GM18907 (cell line): ENCODE results near the gene APBB1IP.
"Not testable (repeated sequence)": the region's sequence is repeated elsewhere in the genome, so short reads cannot be mapped to it uniquely, and the experiment has no call there.

Experiments
- ATAC-seq: cut with Tn5 transposase; IDR thresholded peaks from one replicate; pipeline ENCODE4 v1.9.1; 2021; ENCODE audit warnings: mild to moderate bottlenecking, moderate library complexity; ENCODE audit not compliant: unreplicated experiment

The APBB1IP gene

GRCh38 chr10:26550774-26551526 is 112.8 kb downstream of the APBB1IP start:
- no peak for ATAC-seq

- ATAC-seq, result no peak
Observed at GRCh38 chr10:26554246-26554645, 116.1 kb downstream of the APBB1IP start.

GRCh38 chr10:26555719-26556368 is 117.7 kb downstream of the APBB1IP start:
- no peak for ATAC-seq

- ATAC-seq, result no peak
Observed at GRCh38 chr10:26556748-26557640, 118.9 kb downstream of the APBB1IP start.

- ATAC-seq, result no peak
Observed at GRCh38 chr10:26557641-26558014, 119.5 kb downstream of the APBB1IP start.

- ATAC-seq, result no peak
Observed at GRCh38 chr10:26566525-26567350, 128.6 kb downstream of the APBB1IP start.

GRCh38 chr10:26567351-26567721 is 129.2 kb downstream of the APBB1IP start:
- ATAC-seq, result no peak

GRCh38 chr10:26571655-26572054 is 133.5 kb downstream of the APBB1IP start:
- ATAC-seq, result no peak

GRCh38 chr10:26573674-26574073 is 135.5 kb downstream of the APBB1IP start:
- no peak for ATAC-seq

DNA sequence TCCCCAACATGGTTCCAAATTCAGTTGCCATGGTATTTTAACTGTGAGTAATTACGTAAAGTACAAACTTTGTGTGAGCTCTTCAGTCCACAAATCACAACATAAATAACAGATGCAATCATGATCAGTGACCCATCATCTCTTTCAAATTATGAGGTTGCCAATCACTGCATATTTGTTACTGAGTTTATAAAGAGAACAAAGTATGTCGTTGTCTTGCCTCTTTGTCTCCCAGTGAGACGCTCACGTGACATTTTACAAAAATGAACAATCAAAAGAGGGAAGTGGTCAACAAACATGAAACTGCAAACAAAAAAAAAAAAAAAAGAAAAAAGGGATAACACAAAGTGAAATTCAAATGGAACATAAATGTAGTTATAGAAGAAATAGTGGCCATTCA is 136.6 kb downstream of the APBB1IP start:
- peak; percentile 82 for ATAC-seq

- ATAC-seq, result not testable (repeated sequence)
Observed at GRCh38 chr10:26578371-26578770, 140.2 kb downstream of the APBB1IP start.

DNA sequence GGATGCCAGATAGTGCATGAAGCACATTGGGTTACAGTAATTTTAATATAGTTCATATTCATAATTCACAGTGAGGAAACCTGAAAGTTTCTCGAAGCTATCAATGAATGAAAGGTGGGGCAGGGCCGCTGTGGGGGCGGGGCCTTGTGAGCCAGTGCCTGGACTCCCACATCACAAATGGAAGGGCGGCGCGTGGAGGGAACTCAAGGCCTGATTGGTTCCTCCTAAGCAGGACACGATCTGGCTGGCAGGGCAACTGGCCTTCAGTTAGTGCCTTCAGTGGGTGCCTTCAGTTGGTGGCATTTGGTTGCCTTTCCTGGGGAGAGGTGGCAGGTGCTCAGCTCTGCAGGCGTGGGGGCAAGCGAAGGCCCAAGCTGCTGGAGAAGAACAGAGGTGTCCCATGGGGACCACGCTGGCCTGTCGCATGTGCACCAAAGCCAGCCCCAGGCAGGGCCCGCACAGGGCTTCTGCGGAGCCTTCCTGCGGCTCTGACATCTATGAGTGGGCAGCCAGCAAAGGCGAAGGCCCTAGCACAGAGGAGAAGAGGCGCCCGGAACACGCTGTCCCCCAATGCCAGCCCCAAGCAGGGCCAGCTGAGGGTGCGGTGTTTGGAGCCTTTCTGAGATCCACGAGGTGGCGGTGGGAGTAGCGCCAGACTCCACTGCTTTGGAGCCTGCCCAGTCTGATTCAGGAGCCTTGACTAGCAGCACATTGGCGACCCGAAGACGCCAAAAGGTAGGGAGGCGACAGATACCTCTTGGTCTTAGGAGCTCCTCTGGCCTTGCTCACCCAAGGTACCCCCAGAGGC is 141.3 kb downstream of the APBB1IP start:
- ATAC-seq, result no peak

DNA sequence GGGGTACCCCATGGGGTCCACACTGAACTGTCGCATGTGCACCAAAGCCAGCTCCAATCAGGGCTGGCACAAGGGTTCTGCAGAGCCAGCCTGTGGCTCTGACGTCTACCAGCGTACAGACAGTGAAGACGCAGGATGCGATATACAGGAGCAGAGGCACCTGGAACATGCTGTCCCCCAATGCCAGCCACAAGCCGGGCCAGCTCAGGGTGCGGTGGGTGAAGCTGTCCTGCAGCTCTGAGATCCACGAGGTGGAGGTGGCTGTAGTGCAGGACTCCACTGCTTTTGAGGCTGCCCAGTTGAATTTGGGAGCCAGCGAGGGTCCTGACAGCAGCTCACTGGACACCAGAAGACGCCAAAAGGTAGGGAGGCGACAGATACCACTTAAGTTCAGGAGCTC is 148.1 kb downstream of the APBB1IP start:
- ATAC-seq, result no peak

DNA sequence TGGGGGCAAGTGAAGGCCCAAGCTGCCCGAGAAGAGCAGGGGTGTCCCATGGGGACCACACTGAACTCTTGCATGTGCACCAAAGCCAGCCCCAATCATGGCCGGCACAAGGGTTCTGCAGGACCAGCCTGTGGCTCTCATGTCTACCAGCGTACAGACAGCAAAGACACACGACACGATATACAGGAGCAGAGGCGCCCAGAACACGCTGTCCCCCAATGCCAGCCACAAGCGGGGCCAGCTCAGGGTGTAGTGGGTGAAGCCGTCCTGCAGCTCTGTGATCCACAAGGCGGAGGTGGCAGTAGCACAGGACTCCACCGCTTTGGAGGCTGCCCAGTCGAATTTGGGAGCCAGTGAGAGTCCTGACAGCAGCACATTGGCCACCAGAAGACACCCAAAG is 150.5 kb downstream of the APBB1IP start:
- no peak for ATAC-seq

DNA sequence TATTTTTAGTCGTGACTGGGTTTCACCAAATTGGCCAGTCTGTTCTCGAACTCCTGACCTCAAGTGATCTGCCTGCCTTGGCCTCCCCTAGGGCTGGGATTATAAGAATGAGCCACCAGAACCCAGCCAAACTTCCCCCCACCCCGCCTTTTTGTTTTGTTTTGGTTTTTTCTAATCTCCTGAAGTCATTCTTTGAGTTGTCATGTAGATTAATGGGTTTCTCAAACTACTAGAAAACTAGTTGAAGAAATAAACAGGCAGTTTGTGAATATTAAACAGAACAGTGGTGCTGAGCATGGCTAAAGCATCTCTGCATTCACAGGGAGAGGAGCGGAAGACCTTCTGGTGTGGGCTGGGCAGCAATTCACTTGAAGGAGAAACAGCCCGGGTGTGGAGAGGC is 151.7 kb downstream of the APBB1IP start:
- ATAC-seq, result not testable (repeated sequence)

GRCh38 chr10:26593896-26594295 is 155.8 kb downstream of the APBB1IP start:
- no peak for ATAC-seq

- not testable (repeated sequence) for ATAC-seq
Observed at GRCh38 chr10:26603283-26603682, 165.1 kb downstream of the APBB1IP start.

GRCh38 chr10:26604320-26605093 is 166.4 kb downstream of the APBB1IP start:
- ATAC-seq, result not testable (repeated sequence)

DNA sequence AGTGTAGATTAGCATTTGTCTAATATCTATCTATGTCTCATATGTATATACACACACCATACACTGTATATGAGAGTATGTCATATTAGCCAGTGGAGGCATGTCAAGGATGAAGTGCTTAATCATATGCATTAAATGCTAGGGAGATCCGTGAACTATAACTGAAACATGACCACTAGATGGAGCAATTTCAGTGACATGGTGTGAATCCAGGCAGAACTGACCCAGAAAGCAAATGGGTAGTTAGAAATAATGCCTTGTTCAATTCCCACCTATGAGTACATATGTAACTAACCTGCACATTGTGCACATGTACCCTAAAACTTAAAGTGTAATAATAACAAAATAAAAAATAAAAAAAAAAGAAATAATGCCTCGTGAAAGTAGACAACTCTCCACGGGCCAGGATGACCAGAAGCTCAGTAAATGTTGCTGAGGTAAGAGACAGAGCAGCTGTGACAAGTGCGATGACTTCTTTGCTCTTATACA is 168.3 kb downstream of the APBB1IP start:
- ATAC-seq, result peak; percentile 84
